MCF 10A (cell line): ENCODE results near the gene RAB36. TPM values are rescaled to one million over a fixed set of nuclear protein-coding genes. Genes with fewer than 3 reads are reported as not detected.

ENCODE experiments used
- BruUV-seq: library from RNA; stranded (reverse); fragments of 400-500 nt; replicated peaks from 2 replicates; lab custom pipeline; 2021; lab: Mats Ljungman, UMichigan
- CTCF ChIA-PET: fragments of 300-600 bp; sonication (Branson Sonifier 250); formaldehyde crosslinking; extraction: SDS; loops from one replicate; lab custom pipeline; 2021; ENCODE audit warnings: antibody characterized with exemption, inconsistent platforms; lab: Yijun Ruan, JAX
- POLR2A ChIA-PET: fragments of 300-600, 350-650 bp; sonication (Branson Sonifier 250); formaldehyde crosslinking; extraction: SDS; loops from one replicate; lab custom pipeline; 2020; ENCODE audit warnings: antibody characterized with exemption, inconsistent platforms; lab: Yijun Ruan, JAX
- DNase-seq: peaks from one replicate; pipeline ENCODE4 v3.0.0-alpha.2; 2018; ENCODE audit not compliant: unreplicated experiment
- H3K27ac Mint-ChIP-seq: one replicate; pipeline ENCODE4 v1.8.0; 2022; ENCODE audit warnings: mild to moderate bottlenecking, low read depth, mixed read lengths; ENCODE audit not compliant: unreplicated experiment
- H3K27me3 Mint-ChIP-seq: one replicate; pipeline ENCODE4 v1.8.0; 2022; ENCODE audit warnings: mixed read lengths; ENCODE audit not compliant: insufficient read depth, unreplicated experiment
- H3K36me3 Mint-ChIP-seq: one replicate; pipeline ENCODE4 v1.8.0; 2022; ENCODE audit warnings: mild to moderate bottlenecking, moderate library complexity, mixed read lengths; ENCODE audit not compliant: insufficient read depth, unreplicated experiment
- H3K4me1 Mint-ChIP-seq: one replicate; pipeline ENCODE4 v1.8.0; 2022; ENCODE audit warnings: mixed read lengths; ENCODE audit not compliant: insufficient read depth, unreplicated experiment
- H3K4me3 Mint-ChIP-seq: one replicate; pipeline ENCODE4 v1.8.0; 2022; ENCODE audit warnings: mild to moderate bottlenecking, moderate library complexity, mixed read lengths; ENCODE audit not compliant: unreplicated experiment
- H3K9me3 Mint-ChIP-seq: one replicate; pipeline ENCODE4 v1.8.0; 2022; ENCODE audit warnings: mixed read lengths; ENCODE audit not compliant: unreplicated experiment
- CTCF ChIP-seq: fragments of 200-600 bp; IDR thresholded peaks from one replicate; pipeline ENCODE4 v1.8.0; 2022; ENCODE audit warnings: antibody characterized with exemption, mild to moderate bottlenecking; ENCODE audit not compliant: unreplicated experiment
- intact Hi-C: fragments of 100-400 bp; cut with micrococcal nuclease; formaldehyde crosslinking; loops from 2 replicates; pipeline ENCODE4 v1.14.1; 2022
- total RNA-seq: library from RNA; stranded (reverse); gene quantifications from 2 replicates; pipeline ENCODE4 v1.2.3, GENCODE V29; 2022

RAB36 gene
- total RNA-seq, 1 experiment from 2014 or later = 8.5 TPM

GRCh38 chr22:23192133-23192532 is 46.9 kb downstream of the RAB36 start:
- Mint-ChIP-seq H3K4me3 (no peak overlapping the region), H3K27ac (peak overlapping the region; percentile 63), H3K4me1 (peaks cover 18% of the 10 kb centered on the region), H3K36me3 (peaks cover 26% of the 10 kb centered on the region), H3K27me3 (no peaks in the 10 kb centered on the region), H3K9me3 (no peaks in the 10 kb centered on the region)
- ChIA-PET CTCF (no interaction called here), POLR2A (interaction anchor here (2.0 kb wide), 1 partner anchor 11 kb away, joined by 7 read pairs; no protein-coding TSS in a partner anchor)
- TF ChIP-seq CTCF = no peak
- DNase-seq = no peak
- intact Hi-C loops = no loop called here
- BruUV-seq = no TSS peak

- peak overlapping the region; percentile 63 for H3K27ac Mint-ChIP-seq
- BruUV-seq = no TSS peak
- H3K4me1 Mint-ChIP-seq = peaks cover 21% of the 10 kb centered on the region
- peaks cover 26% of the 10 kb centered on the region for H3K36me3 Mint-ChIP-seq
- CTCF ChIA-PET = no interaction called here
- DNase-seq = no peak
- POLR2A ChIA-PET = interaction anchor here (2.0 kb wide), 1 partner anchor 11 kb away, joined by 7 read pairs; no protein-coding TSS in a partner anchor
- TF ChIP-seq CTCF = no peak
- no peaks in the 10 kb centered on the region for H3K9me3 Mint-ChIP-seq
- no peak overlapping the region for H3K4me3 Mint-ChIP-seq
- H3K27me3 Mint-ChIP-seq = no peaks in the 10 kb centered on the region
- intact Hi-C loops = no loop called here
These were observed 47.3 kb downstream of the RAB36 start for GRCh38 chr22:23192558-23192957.

GRCh38 chr22:23193196-23193827 is 48.0 kb downstream of the RAB36 start:
- POLR2A ChIA-PET = interaction anchor here (0.8 to 2.0 kb wide), 7 partner anchors 10 to 88 kb away, joined by 3 to 7 read pairs (median 5); partner anchors contain the start of gene BCR
- peak; percentile 21 for DNase-seq
- no TSS peak for BruUV-seq
- no peak for TF ChIP-seq CTCF
- CTCF ChIA-PET = interaction anchor here (0.6 to 1.0 kb wide), 2 partner anchors 9 to 738 kb away, joined by 3 to 4 read pairs; no protein-coding TSS in a partner anchor
- peaks cover 26% of the 10 kb centered on the region for H3K4me1 Mint-ChIP-seq
- H3K27ac Mint-ChIP-seq = peak overlapping the region; percentile 63
- intact Hi-C loops = no loop called here
- no peaks in the 10 kb centered on the region for H3K27me3 Mint-ChIP-seq
- H3K36me3 Mint-ChIP-seq = peaks cover 26% of the 10 kb centered on the region
- peak overlapping the region; percentile 26 for H3K4me3 Mint-ChIP-seq
- no peaks in the 10 kb centered on the region for H3K9me3 Mint-ChIP-seq

- ChIA-PET CTCF (interaction anchor here (0.6 to 1.0 kb wide), 2 partner anchors 10 to 737 kb away, joined by 3 to 4 read pairs; no protein-coding TSS in a partner anchor), POLR2A (interaction anchor here (0.8 to 2.0 kb wide), 7 partner anchors 9 to 88 kb away, joined by 3 to 7 read pairs (median 5); partner anchors contain the start of gene BCR)
- Mint-ChIP-seq H3K36me3 (peaks cover 25% of the 10 kb centered on the region), H3K27ac (peak overlapping the region; percentile 63), H3K4me1 (peaks cover 26% of the 10 kb centered on the region), H3K27me3 (no peaks in the 10 kb centered on the region), H3K4me3 (peak overlapping the region; percentile 26), H3K9me3 (no peaks in the 10 kb centered on the region)
- no TSS peak for BruUV-seq
- no peak for TF ChIP-seq CTCF
- intact Hi-C loops = no loop called here
- peak; percentile 34 for DNase-seq
These were observed 48.6 kb downstream of the RAB36 start for GRCh38 chr22:23193882-23194281.
